Heart right ventricle (tissue), 16 donors: ENCODE measurements around the gene SPON2. TPM values are rescaled to one million over a fixed set of nuclear protein-coding genes. Genes with fewer than 3 reads are reported as not detected.

Experiments
- ATAC-seq, 8 donors: fragments of 200-7000 bp; cut with Tn5 transposase; one replicate each; pipeline ENCODE4 v1.9.1; 2020; ENCODE audit warnings: mild to moderate bottlenecking in 8 of 8, moderate library complexity in 8 of 8, moderate number of reproducible peaks in 1 of 8
- DNase-seq, 2 donors: peaks; one replicate each; pipeline ENCODE4 v3.0.0-alpha.2; 2020
- H3K27ac ChIP-seq, 10 donors: fragments of 200-600 bp; sonication (generic) in 2 of 10; one replicate each; pipeline versions ENCODE4 v1.5.0 to v1.8.0; 2020 to 2022; ENCODE audit warnings: mild to moderate bottlenecking in 3 of 10
- H3K27me3 ChIP-seq, 7 donors: fragments of 200-600 bp; one replicate each; pipeline ENCODE4 v1.8.0; 2021 to 2022; ENCODE audit warnings: mild to moderate bottlenecking in 2 of 7
- H3K36me3 ChIP-seq, 9 donors: fragments of 200-600 bp; sonication (generic) in 1 of 9; one replicate each; pipeline versions ENCODE4 v1.5.0 to v1.8.0; 2020 to 2022; ENCODE audit warnings: mild to moderate bottlenecking in 2 of 9
- H3K4me1 ChIP-seq, 9 donors: fragments of 200-600 bp; sonication (generic) in 1 of 9; one replicate each; pipeline versions ENCODE4 v1.5.0 to v1.8.0; 2020 to 2022; ENCODE audit warnings: mild to moderate bottlenecking in 4 of 9
- H3K4me3 ChIP-seq, 10 donors: fragments of 200-600 bp; sonication (generic) in 2 of 10; one replicate each; pipeline versions ENCODE4 v1.5.0 to v1.8.0; 2020 to 2022; ENCODE audit warnings: mild to moderate bottlenecking in 7 of 10, moderate library complexity in 2 of 10
- H3K9me3 ChIP-seq, 11 donors: fragments of 200-600 bp in 10 of 11; sonication (generic) in 2 of 11; one replicate each; pipeline versions ENCODE4 v1.5.0 to v1.8.0; 2013 to 2022; ENCODE audit warnings: mild to moderate bottlenecking in 2 of 11, control low read depth in 1 of 11, moderate library complexity in 1 of 11
- WGBS, 2 donors: extraction: QIAGEN DNeasy Blood & Tissue Kit; methylation state at CpG; one replicate each; pipeline ENCODE4 v1.1.7; 2013; ENCODE audit warnings: inconsistent platforms in 1 of 2; 5-methylcytosine and 5-hydroxymethylcytosine counted together
- intact Hi-C, 10 donors: fragments of 100-400 bp; cut with DNase I; formaldehyde crosslinking; loops; one replicate each; pipeline versions ENCODE4 v1.11.1 to v1.14.2; 2022
- long read RNA-seq, 3 donors: library from polyadenylated mRNA; unstranded; transcript quantifications; one replicate each; pipeline ENCODE4 v2.0.0, GENCODE V29; 2020 to 2021
- polyA plus RNA-seq, 2 donors: library from polyadenylated mRNA; stranded (reverse); fragments of 200-250 nt; gene quantifications; one replicate each; pipeline ENCODE4 v1.2.3, GENCODE V29; 2013
- total RNA-seq, 10 donors: library from RNA; stranded (reverse); fragmentation: NEBNext Ultra II Directional in 3 of 10; extraction: Animal tissue kit (Norgen Biotek cat#: 25700) in 3 of 10; gene quantifications; one replicate each; pipeline versions ENCODE4 v1.2.1 to v1.2.4, GENCODE V29; 2021 to 2023
- TF ChIP-seq, protein P1 (sequence below), 9 donors: fragments of 200-600 bp; sonication (generic) in 2 of 9; IDR thresholded peaks; one replicate each; pipeline versions ENCODE4 v1.5.0 to v1.8.0; 2021 to 2022; ENCODE audit warnings: antibody characterized with exemption in 9 of 9, mild to moderate bottlenecking in 5 of 9, moderate library complexity in 1 of 9
- donor health status: Arrhythmogenic right ventricular cardiomyopathy.
- donor health status: ischemic (EF 13 %, LVEDD 7.1; RV severe dilation, severe dysfunction).
- donor health status: healthy with polysubstance abuse.
- donor health status: DM: no; HTN: yes; CAD: no.
- donor health status: DM: no; HTN: no; CAD: no.
- donor health status: ischemic (EF 25% LVEDD 6.9; RV normal size, moderate dysfunction).
- donor health status: ischemic (EF 25% LVEDD 5.7; RV mildly dilated, moderate dysfunction).
- donor health status: healthy.
- donor health status: DM: yes; HTN: yes; CAD: no.
- donor health status: Ischemic cardiomyopathy.
- donor health status: ischemic (EF 35%, LVEDD 5.7; RV mildly dilated, moderate dysfunction).
- donor health status: nonischemic (EF 11% LVEDD 7.7; RV severe dilation, severe dysfunction).
- donor health status: DM: yes; HTN: yes; CAD: no.
- donor health status: PGD.
- donor health status: ischemic (EF 29% LVEDD 5.4; RV normal size, mild dysfunction).
- donor health status: nonischemic (EF 23%, LVEDD 6.1; RV moderate dilation, normal function).

SPON2 gene
- total RNA-seq, result 10 to 100 TPM in 7 of 10 donors, 1 to 10 TPM in 3; 5.3 to 25.5 (median 11.6) TPM
- polyA plus RNA-seq, result 10 to 100 TPM; 14.5 to 40.5 TPM
- long read RNA-seq, donor 1, transcript SPON2-201 (6 exons, 1,869 nt), result major isoform, 10 of 22 reads
- long read RNA-seq, donor 1, partial matches to known transcripts, result 11 of 22 reads
- long read RNA-seq, donor 1, other reads (novel, unspliced or antisense), result 1 of 22 reads
- long read RNA-seq, donor 2, transcript SPON2-201 (6 exons, 1,869 nt), result major isoform, 6 of 30 reads
- long read RNA-seq, donor 2, partial matches to known transcripts, result 8 of 30 reads
- long read RNA-seq, donor 2, other reads (novel, unspliced or antisense), result 15 of 30 reads
- long read RNA-seq, donor 3, transcript SPON2-201 (6 exons, 1,869 nt), result major isoform, 19 of 26 reads
- long read RNA-seq, donor 3, partial matches to known transcripts, result 3 of 26 reads
- long read RNA-seq, donor 3, other reads (novel, unspliced or antisense), result 4 of 26 reads

GRCh38 chr4:1172228-1172851 lies at the start of gene SPON2:
SPON2 (minus strand) TSS chr4:1172583.
- Histone ChIP-seq H3K9me3 (no peaks in the 10 kb centered on the region), H3K27me3 (peaks cover 9 to 54% (median 30%) of the 10 kb centered on the region in 7 donors), H3K4me1 (peaks cover 14 to 59% (median 42%) of the 10 kb centered on the region in 9 donors), H3K27ac (peak within 1 kb of the TSS; percentile 56 to 85 (median 70)), H3K4me3 (peak within 1 kb of the TSS; percentile 16 to 63 (median 52)), H3K36me3 (peaks cover 0 to 12% (median 0%) of the 10 kb centered on the region in 9 donors)
- TF ChIP-seq, protein P1, sequence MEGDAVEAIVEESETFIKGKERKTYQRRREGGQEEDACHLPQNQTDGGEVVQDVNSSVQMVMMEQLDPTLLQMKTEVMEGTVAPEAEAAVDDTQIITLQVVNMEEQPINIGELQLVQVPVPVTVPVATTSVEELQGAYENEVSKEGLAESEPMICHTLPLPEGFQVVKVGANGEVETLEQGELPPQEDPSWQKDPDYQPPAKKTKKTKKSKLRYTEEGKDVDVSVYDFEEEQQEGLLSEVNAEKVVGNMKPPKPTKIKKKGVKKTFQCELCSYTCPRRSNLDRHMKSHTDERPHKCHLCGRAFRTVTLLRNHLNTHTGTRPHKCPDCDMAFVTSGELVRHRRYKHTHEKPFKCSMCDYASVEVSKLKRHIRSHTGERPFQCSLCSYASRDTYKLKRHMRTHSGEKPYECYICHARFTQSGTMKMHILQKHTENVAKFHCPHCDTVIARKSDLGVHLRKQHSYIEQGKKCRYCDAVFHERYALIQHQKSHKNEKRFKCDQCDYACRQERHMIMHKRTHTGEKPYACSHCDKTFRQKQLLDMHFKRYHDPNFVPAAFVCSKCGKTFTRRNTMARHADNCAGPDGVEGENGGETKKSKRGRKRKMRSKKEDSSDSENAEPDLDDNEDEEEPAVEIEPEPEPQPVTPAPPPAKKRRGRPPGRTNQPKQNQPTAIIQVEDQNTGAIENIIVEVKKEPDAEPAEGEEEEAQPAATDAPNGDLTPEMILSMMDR (IDR thresholded peaks at IDR 0.05), result no peak
- peak in 1 of 2 donors; percentile 56 for DNase-seq
- 5% methylated on average over 52 to 54 of the region's 54 CpGs for WGBS, 2 donors
- peak; percentile 9 to 50 (median 42) for ATAC-seq
- intact Hi-C loops, result loop anchor here in 4 of 10 donors (1.0 to 5.0 kb wide), 5 partner anchors 20 to 75 kb away; partner anchors contain the start of gene CTBP1 (in 1 of the 4)

DNA sequence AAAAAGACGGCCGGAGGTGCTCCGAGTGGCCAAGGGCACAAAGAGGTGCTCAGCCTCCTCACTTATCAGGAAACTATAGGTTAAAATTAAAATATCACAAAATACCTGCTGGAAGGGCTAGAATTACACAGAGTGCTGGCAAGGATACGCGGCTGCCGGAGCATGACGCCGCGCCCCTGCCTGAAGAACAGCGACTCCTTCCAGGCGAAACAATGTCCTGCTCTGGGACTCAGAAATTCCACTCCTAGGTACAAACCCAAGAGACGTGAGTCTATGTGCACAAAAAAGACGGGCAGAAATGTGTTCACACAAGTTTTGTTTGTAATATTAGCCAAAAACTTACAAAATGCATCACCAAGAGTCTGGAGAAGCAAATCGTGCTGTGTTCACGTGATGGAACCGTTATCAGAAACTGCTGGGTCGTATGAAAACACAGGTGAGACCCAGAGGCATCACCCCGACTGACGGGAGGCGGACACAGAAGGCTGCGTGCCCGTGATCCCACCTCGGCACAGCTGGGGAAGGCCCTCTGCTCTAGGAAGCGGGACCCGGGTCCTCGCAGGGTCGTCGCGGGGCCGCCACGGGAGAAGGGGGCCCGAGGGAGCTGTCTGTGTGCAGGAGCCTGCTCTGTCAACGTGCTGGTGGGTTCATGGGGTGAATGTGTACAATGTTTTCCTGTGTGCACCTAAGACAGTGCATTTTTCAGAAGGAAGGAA lies 48.9 kb upstream of the SPON2 start:
- DNase-seq, result no peak
- H3K27ac ChIP-seq, result no peak overlapping the region
- no peaks in the 10 kb centered on the region for H3K9me3 ChIP-seq
- intact Hi-C loops, result loop anchor here in 1 of 10 donors (5.0 kb wide), 1 partner anchor 44 kb away; no protein-coding TSS in a partner anchor
- H3K4me1 ChIP-seq, result peaks cover 12 to 44% (median 29%) of the 10 kb centered on the region in 9 donors
- H3K4me3 ChIP-seq, result no peak overlapping the region
- no peaks in the 10 kb centered on the region for H3K27me3 ChIP-seq
- TF ChIP-seq, protein P1 (IDR thresholded peaks at IDR 0.05), result no peak
- no peak for ATAC-seq
- WGBS, 2 donors, result 91 to 92% methylated on average over 33 of the region's 33 CpGs
- peaks cover 5 to 100% (median 30%) of the 10 kb centered on the region in 9 donors for H3K36me3 ChIP-seq

GRCh38 chr4:1220566-1220965 lies 48.2 kb upstream of the SPON2 start:
- Histone ChIP-seq H3K36me3 (peaks cover 10 to 100% (median 36%) of the 10 kb centered on the region in 9 donors), H3K27me3 (no peaks in the 10 kb centered on the region), H3K4me1 (peaks cover 4 to 40% (median 22%) of the 10 kb centered on the region in 9 donors), H3K4me3 (no peak overlapping the region), H3K9me3 (no peaks in the 10 kb centered on the region), H3K27ac (no peak overlapping the region)
- ATAC-seq, result no peak
- intact Hi-C loops, result loop anchor here in 1 of 10 donors (5.0 kb wide), 1 partner anchor 43 kb away; no protein-coding TSS in a partner anchor
- TF ChIP-seq, protein P1 (IDR thresholded peaks at IDR 0.05), result no peak
- DNase-seq, result no peak
- WGBS, 2 donors, result 93 to 94% methylated on average over 16 of the region's 16 CpGs

DNA sequence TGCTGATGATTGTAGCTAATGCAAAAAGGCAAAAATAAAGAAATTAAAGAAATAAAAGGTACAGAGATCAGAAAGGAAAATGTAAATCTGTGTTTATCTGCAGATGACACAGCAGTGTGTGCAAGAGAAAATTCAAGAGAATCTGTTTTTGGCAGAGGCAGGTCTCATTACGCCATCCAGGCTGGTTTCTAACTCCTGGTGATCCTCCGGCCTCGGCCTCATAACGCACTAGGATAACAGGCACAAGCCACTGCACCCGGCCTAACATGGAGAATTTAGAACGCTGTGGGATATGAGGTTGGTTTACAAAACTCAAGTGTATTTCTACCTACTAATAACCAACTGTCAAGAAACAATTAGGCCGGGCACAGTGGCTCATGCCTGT lies 47.2 kb upstream of the SPON2 start:
- WGBS, 2 donors, result 97 to 98% methylated on average over 7 of the region's 7 CpGs
- DNase-seq (no peak), ATAC-seq (no peak)
- no peaks in the 10 kb centered on the region for H3K9me3 ChIP-seq
- no peak overlapping the region for H3K27ac ChIP-seq
- H3K36me3 ChIP-seq, result peaks cover 4 to 100% (median 35%) of the 10 kb centered on the region in 9 donors
- intact Hi-C loops, result no loop called here
- H3K27me3 ChIP-seq, result no peaks in the 10 kb centered on the region
- H3K4me1 ChIP-seq, result peaks cover 0 to 44% (median 13%) of the 10 kb centered on the region in 9 donors
- TF ChIP-seq, protein P1 (IDR thresholded peaks at IDR 0.05), result no peak
- H3K4me3 ChIP-seq, result no peak overlapping the region
